IPS-18a (cell line): Measurements from ENCODE around the gene AGPAT3.

ENCODE experiments used
- H3K27ac ChIP-seq: one replicate; pipeline ENCODE4 v1.5.1; 2013; ENCODE audit warnings: low read length
- H3K27me3 ChIP-seq: one replicate; pipeline ENCODE4 v1.6.1; 2013; ENCODE audit warnings: mild to moderate bottlenecking, low read length; ENCODE audit not compliant: control insufficient read depth, insufficient read depth
- H3K36me3 ChIP-seq: one replicate; pipeline ENCODE4 v1.6.1; 2013; ENCODE audit warnings: low read depth, low read length; ENCODE audit not compliant: control insufficient read depth
- H3K4me1 ChIP-seq: one replicate; pipeline ENCODE4 v1.6.1; 2013; ENCODE audit warnings: low read depth, low read length; ENCODE audit not compliant: control insufficient read depth
- H3K4me3 ChIP-seq: one replicate; pipeline ENCODE4 v1.5.1; 2013; ENCODE audit warnings: low read length
- H3K9ac ChIP-seq: one replicate; pipeline ENCODE4 v1.6.1; 2013; ENCODE audit warnings: mild to moderate bottlenecking, low read length, moderate library complexity
- H3K9me3 ChIP-seq: one replicate; pipeline ENCODE4 v1.6.1; 2013; ENCODE audit warnings: low read depth, low read length; ENCODE audit not compliant: control insufficient read depth

The AGPAT3 gene

GRCh38 chr21:43924421-43925095 is 59.5 kb downstream of the AGPAT3 start:
- H3K9ac ChIP-seq = no peak overlapping the region
- H3K4me1 ChIP-seq = peaks cover 23% of the 10 kb centered on the region
- H3K27ac ChIP-seq = no peak overlapping the region
- H3K36me3 ChIP-seq = no peaks in the 10 kb centered on the region
- no peaks in the 10 kb centered on the region for H3K9me3 ChIP-seq
- H3K27me3 ChIP-seq = no peaks in the 10 kb centered on the region
- H3K4me3 ChIP-seq = no peak overlapping the region

DNA sequence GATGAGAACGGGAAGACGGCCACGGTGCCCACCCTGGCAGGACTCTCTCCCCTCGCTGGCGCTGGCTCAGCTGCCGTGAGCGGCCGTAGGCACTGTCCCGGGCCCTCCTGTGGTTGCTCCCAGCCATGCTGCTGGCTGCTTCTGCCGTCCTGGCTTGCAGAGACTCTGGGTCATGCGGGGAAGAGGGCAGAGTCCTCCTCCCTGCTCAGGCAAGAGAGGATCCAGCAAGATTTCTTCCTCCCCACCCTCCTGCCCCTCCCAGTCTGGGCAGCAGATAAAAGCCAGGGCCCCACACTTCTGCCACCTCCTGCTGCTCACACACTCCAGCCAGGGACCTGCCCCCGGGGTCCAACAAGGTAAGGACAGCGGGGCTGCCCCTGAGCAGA is 60.1 kb downstream of the AGPAT3 start:
- Histone ChIP-seq H3K4me3 (no peak overlapping the region), H3K27ac (no peak overlapping the region), H3K36me3 (no peaks in the 10 kb centered on the region), H3K9me3 (no peaks in the 10 kb centered on the region), H3K4me1 (peaks cover 19% of the 10 kb centered on the region), H3K27me3 (no peaks in the 10 kb centered on the region), H3K9ac (no peak overlapping the region)

DNA sequence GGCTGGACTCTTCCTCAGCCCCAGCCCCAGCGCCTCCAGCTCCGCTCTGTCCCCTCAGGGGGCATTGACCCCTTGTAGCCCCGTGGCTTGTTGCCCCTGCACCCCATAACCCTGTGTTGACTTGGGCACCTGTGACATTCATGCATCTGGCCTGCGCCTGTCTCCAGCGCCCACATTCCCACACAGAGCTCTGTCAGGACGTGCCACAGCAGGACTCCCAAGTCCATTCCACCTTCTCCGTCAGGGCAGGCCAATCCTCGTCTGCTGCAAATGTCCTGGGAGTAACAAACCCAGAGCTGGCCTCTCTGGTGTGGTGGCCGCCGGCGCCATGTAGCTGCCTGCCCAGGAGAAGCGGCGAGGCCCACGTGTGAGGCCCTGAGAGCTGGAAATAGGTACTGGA is 60.6 kb downstream of the AGPAT3 start:
- Histone ChIP-seq H3K27ac (no peak overlapping the region), H3K9ac (no peak overlapping the region), H3K27me3 (no peaks in the 10 kb centered on the region), H3K4me1 (peaks cover 17% of the 10 kb centered on the region), H3K9me3 (no peaks in the 10 kb centered on the region), H3K36me3 (no peaks in the 10 kb centered on the region), H3K4me3 (no peak overlapping the region)

- Histone ChIP-seq H3K9ac (no peak overlapping the region), H3K4me1 (peaks cover 15% of the 10 kb centered on the region), H3K27me3 (no peaks in the 10 kb centered on the region), H3K36me3 (no peaks in the 10 kb centered on the region), H3K9me3 (no peaks in the 10 kb centered on the region), H3K4me3 (no peak overlapping the region), H3K27ac (no peak overlapping the region)
These were observed 61.2 kb downstream of the AGPAT3 start for GRCh38 chr21:43926196-43926595.

DNA sequence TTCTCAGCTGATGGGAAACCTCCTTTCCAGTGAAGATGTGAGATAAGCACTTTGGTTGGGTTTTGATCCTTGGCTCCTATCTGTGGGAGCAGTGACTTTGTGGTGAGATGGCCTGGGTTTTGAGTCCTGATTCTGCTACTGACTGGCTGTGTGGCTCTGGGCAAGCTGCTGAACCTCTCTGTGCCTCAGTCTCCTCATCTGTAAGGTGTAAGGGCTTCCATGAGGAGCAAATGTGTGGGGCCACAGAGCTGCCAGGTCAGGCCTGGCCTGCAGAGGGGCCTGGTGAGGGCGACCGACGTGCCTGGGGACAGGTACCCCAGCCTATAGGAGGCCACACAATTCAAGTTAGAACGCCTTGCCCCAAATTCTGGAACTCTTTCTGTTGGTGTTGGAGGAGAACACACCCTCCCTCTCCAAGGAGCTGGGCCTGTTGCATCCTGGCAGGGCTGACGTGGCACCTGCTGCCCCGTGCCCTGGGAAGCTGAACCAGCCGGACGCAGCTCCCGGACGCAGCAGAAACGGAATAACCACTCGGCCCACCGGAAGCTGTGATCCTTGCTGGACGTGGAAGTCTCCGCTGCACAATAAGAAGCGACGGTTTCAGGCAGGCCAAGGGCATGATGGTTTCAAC is 62.7 kb downstream of the AGPAT3 start:
- H3K4me3 ChIP-seq = no peak overlapping the region
- H3K9ac ChIP-seq = no peak overlapping the region
- H3K4me1 ChIP-seq = peaks cover 4% of the 10 kb centered on the region
- no peaks in the 10 kb centered on the region for H3K27me3 ChIP-seq
- H3K36me3 ChIP-seq = no peaks in the 10 kb centered on the region
- H3K27ac ChIP-seq = no peak overlapping the region
- H3K9me3 ChIP-seq = no peaks in the 10 kb centered on the region

DNA sequence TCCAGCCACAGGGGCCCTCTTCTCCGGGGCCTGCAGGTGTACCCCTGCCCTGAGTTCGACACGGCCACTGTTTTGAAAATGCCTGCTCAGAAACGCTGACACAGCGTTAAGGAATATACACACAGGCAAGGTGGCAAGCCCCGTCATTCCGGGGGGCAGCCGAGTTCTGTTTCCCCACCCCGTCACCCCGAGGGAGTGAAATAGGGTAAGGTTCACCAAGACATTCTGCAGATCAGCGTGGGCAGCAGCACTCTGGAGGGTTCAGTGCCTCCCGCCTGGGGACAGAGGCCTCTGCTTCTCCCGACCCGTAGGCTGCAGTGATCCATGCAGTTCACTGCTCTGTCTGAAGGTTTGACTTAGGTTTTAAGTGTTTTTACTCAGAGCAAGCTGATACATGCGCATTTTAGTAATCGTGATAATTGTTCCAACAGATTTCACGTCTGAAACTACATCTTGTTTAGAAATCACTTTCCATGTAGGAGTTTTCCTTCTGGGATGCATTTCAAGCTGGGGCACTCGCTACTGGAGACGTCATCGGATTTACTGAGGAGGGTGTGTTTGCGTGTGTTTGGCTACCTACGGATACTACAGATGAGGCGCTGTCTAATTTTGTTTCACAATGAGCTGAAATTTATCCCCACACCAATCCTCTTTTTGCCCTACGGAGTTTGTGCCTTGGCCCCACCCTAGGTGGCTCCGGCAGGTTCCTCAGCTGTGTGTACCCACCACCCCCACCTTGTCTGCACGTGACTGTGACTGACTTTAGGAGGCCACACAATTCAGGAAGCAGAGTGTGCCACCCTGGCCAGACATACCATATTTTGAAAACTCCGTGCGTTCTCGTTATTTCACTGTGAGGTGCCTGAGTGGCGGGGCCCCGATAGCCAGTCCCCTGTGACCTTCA is 63.5 kb downstream of the AGPAT3 start:
- H3K27ac ChIP-seq = no peak overlapping the region
- H3K9ac ChIP-seq = no peak overlapping the region
- no peaks in the 10 kb centered on the region for H3K27me3 ChIP-seq
- no peak overlapping the region for H3K4me3 ChIP-seq
- H3K9me3 ChIP-seq = no peaks in the 10 kb centered on the region
- H3K4me1 ChIP-seq = peaks cover 11% of the 10 kb centered on the region
- H3K36me3 ChIP-seq = no peaks in the 10 kb centered on the region

DNA sequence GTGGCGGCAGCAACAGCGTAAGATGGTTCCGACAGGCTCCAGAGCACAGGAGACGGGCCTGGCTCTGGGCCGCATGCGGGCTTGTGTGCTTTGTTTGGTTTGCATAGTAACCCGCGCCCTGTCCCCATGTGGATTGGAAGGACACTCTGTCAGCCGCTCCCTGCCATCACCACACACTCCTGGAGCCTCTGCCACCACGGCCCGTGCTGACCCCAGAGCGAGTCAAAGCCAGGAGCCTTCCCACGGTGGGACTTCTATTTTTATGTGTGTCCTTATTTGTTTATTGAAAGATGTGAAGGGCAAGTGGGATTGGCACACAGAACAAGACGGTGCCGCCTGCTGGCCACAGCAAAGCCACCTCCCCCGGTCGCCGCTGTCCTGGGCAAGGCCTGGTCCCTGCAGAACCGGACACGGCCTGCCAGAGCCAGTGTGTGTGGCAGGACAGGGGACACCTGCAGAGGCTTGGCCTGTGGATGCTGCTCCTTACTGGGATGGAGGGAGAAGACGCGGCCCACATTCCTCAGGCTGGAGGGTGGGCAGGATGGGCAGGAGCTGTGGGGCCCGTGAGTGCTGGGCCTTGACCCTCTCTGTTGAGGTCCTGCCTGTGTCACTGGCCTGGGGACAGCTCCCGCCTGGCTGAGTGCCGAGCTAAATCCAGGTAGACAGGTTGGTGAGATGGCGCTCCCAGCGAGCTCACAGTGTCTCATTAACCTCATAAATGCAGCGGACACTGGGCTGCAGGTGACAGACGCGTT is 64.4 kb downstream of the AGPAT3 start:
- H3K27ac ChIP-seq = no peak overlapping the region
- H3K9me3 ChIP-seq = no peaks in the 10 kb centered on the region
- no peaks in the 10 kb centered on the region for H3K27me3 ChIP-seq
- H3K9ac ChIP-seq = no peak overlapping the region
- peaks cover 11% of the 10 kb centered on the region for H3K4me1 ChIP-seq
- no peak overlapping the region for H3K4me3 ChIP-seq
- H3K36me3 ChIP-seq = no peaks in the 10 kb centered on the region

GRCh38 chr21:43930074-43930847 is 65.2 kb downstream of the AGPAT3 start:
- Histone ChIP-seq H3K4me1 (peaks cover 7% of the 10 kb centered on the region), H3K27me3 (no peaks in the 10 kb centered on the region), H3K9me3 (no peaks in the 10 kb centered on the region), H3K9ac (no peak overlapping the region), H3K4me3 (no peak overlapping the region), H3K36me3 (no peaks in the 10 kb centered on the region), H3K27ac (no peak overlapping the region)

DNA sequence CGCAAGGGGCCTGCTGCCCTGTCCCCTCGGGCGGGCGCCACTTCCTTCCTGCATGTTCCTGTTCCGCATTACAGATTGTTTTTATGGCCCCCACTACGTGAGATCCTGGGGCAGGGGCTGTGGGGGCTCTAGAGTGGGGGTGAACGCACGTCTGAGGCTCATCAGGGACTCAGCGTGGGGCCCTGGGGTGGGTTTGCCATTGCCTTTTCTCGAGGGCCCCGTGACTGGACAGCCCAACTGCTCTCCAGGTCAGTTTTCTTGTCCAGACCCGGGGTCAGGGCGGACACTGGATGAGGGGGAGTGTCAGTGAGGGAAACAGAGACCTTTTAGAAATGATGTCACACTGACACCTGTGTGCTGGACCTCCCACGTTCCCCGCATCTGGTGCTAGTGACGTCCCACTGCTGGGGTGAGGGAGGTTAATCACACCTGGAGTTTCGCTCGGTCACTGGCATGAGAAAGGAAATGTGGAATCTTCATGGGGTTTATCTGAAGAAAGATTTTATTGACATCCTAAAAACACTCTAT is 65.9 kb downstream of the AGPAT3 start:
- Histone ChIP-seq H3K27me3 (no peaks in the 10 kb centered on the region), H3K4me1 (peaks cover 7% of the 10 kb centered on the region), H3K9ac (no peak overlapping the region), H3K4me3 (no peak overlapping the region), H3K36me3 (no peaks in the 10 kb centered on the region), H3K27ac (no peak overlapping the region), H3K9me3 (no peaks in the 10 kb centered on the region)

- Histone ChIP-seq H3K27ac (no peak overlapping the region), H3K27me3 (no peaks in the 10 kb centered on the region), H3K4me3 (no peak overlapping the region), H3K36me3 (no peaks in the 10 kb centered on the region), H3K9me3 (no peaks in the 10 kb centered on the region), H3K9ac (no peak overlapping the region), H3K4me1 (peaks cover 7% of the 10 kb centered on the region)
These were observed 66.5 kb downstream of the AGPAT3 start for GRCh38 chr21:43931489-43931888.
